ENCODE measurements around the gene IL17RD. TPM values are rescaled to one million over a fixed set of nuclear protein-coding genes. Genes with fewer than 3 reads are reported as not detected.

Gene IL17RD
- total RNA-seq, 1 donor from 2014 or later, result 10.7 TPM

DNA sequence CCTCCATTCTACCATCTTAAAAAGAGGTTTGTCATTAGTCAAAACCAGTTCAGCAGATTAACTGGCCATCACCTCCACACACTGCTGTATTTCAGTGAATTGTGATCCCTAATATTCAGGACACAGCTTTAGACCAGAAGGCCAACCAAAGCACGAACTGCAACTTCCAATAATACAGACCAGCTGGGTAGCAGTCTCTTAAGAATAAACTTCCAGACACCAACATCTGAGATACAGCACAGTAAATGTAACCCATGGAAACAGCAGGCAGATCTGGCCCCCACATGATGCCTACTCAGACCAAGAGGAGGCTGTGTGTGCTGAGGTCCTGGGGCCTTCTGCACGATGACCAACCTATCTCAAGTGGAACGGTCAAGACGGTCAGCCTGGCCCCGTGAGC, 69.8 kb downstream of the IL17RD start:
- peaks cover 11% of the 10 kb centered on the region for H3K36me3 Mint-ChIP-seq (ENCODE audit: low read depth, unreplicated experiment)
- H3K4me3 Mint-ChIP-seq (ENCODE audit: unreplicated experiment), result no peak overlapping the region
- no peak overlapping the region for H3K27ac Mint-ChIP-seq (ENCODE audit: unreplicated experiment)

DNA sequence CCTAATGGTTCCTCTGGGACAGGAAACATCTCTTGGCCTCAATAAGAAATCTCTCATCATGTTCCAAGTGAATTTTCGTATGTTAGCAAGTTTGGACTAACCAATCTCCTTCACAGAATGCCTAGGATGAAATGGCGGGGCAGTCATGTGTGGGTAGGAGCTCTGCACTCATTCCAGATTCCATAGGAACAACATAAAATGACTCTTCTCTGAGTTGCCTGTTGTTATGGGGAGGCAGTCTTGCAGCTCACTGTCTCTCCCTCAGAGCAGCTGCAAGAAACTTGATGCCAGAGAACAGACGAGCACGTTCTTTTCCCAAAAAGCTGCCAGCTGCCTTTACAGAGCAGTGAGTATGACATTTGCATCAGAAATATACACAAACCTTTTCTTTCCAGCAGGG, 70.6 kb downstream of the IL17RD start:
- Mint-ChIP-seq H3K4me1 (ENCODE audit: unreplicated experiment) (peaks cover 3% of the 10 kb centered on the region), H3K4me3 (ENCODE audit: unreplicated experiment) (no peak overlapping the region), H3K36me3 (ENCODE audit: low read depth, unreplicated experiment) (peaks cover 11% of the 10 kb centered on the region), H3K27ac (ENCODE audit: unreplicated experiment) (no peak overlapping the region), H3K27me3 (ENCODE audit: unreplicated experiment) (no peaks in the 10 kb centered on the region), H3K9me3 (ENCODE audit: unreplicated experiment) (no peaks in the 10 kb centered on the region)
- no peak for DNase-seq (ENCODE audit: low spot score)
- TF ChIP-seq, protein P1, sequence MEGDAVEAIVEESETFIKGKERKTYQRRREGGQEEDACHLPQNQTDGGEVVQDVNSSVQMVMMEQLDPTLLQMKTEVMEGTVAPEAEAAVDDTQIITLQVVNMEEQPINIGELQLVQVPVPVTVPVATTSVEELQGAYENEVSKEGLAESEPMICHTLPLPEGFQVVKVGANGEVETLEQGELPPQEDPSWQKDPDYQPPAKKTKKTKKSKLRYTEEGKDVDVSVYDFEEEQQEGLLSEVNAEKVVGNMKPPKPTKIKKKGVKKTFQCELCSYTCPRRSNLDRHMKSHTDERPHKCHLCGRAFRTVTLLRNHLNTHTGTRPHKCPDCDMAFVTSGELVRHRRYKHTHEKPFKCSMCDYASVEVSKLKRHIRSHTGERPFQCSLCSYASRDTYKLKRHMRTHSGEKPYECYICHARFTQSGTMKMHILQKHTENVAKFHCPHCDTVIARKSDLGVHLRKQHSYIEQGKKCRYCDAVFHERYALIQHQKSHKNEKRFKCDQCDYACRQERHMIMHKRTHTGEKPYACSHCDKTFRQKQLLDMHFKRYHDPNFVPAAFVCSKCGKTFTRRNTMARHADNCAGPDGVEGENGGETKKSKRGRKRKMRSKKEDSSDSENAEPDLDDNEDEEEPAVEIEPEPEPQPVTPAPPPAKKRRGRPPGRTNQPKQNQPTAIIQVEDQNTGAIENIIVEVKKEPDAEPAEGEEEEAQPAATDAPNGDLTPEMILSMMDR (IDR thresholded peaks at IDR 0.05; ENCODE audit: unreplicated experiment), result no peak

More for the DNA sequence above, 69.8 kb downstream of the IL17RD start:
- no peak for DNase-seq (ENCODE audit: low spot score)
- TF ChIP-seq, protein P1 (IDR thresholded peaks at IDR 0.05; ENCODE audit: unreplicated experiment), result no peak
- Mint-ChIP-seq H3K9me3 (ENCODE audit: unreplicated experiment) (no peaks in the 10 kb centered on the region), H3K27me3 (ENCODE audit: unreplicated experiment) (no peaks in the 10 kb centered on the region), H3K4me1 (ENCODE audit: unreplicated experiment) (peaks cover 3% of the 10 kb centered on the region)

DNA sequence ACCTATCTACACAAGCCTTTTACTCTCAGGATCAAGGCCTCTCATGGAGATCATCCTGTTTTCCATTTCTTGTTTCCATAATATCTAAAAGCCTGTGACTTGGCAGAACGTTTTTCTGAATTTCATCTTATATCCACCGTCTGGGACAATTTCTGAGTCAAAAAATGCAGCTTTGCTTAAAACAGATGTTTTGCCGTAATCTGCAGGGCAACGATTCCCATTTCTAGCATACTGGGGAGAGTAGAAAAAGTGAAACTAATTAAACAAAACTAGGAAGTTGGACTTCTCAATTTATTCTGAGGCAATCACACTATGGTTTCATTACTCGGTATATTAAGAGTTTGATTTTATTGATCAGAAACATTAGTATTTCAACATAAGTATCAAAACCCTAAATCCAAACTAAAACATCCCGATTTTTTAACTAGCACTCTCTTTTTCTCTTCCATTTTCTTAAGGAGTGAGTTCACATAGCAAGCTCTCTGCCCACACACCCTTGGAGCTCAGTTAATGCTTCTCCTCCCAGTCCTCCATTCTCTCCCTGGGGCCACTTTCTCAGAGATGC, 71.1 kb downstream of the IL17RD start:
- Mint-ChIP-seq H3K4me3 (ENCODE audit: unreplicated experiment) (no peak overlapping the region), H3K4me1 (ENCODE audit: unreplicated experiment) (peaks cover 3% of the 10 kb centered on the region), H3K27me3 (ENCODE audit: unreplicated experiment) (no peaks in the 10 kb centered on the region), H3K9me3 (ENCODE audit: unreplicated experiment) (no peaks in the 10 kb centered on the region), H3K36me3 (ENCODE audit: low read depth, unreplicated experiment) (peaks cover 11% of the 10 kb centered on the region), H3K27ac (ENCODE audit: unreplicated experiment) (no peak overlapping the region)
- TF ChIP-seq, protein P1 (IDR thresholded peaks at IDR 0.05; ENCODE audit: unreplicated experiment), result no peak
- no peak for DNase-seq (ENCODE audit: low spot score)

DNA sequence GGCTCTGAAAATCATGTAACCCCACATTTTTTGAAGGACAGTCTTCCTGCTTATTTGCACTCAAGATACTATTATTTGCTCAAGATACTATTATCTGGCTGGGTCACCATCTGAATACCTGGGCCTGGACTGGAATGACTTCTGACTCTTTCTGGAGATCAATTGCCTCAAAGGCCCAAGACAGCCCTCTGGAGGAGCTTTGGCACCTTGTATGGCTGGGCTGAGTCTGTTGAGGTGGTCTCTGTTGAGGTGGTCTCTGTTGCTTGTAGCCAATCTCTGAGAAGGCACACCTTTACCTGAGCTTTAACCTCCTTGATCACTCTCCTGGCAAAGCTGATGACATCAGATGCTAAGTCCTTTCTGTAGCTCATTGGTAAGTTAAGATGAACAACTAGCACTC, 71.7 kb downstream of the IL17RD start:
- no peak for DNase-seq (ENCODE audit: low spot score)
- H3K9me3 Mint-ChIP-seq (ENCODE audit: unreplicated experiment), result no peaks in the 10 kb centered on the region
- H3K36me3 Mint-ChIP-seq (ENCODE audit: low read depth, unreplicated experiment), result peaks cover 8% of the 10 kb centered on the region
- no peak overlapping the region for H3K27ac Mint-ChIP-seq (ENCODE audit: unreplicated experiment)
- TF ChIP-seq, protein P1 (IDR thresholded peaks at IDR 0.05; ENCODE audit: unreplicated experiment), result no peak
- H3K4me3 Mint-ChIP-seq (ENCODE audit: unreplicated experiment), result no peak overlapping the region
- H3K27me3 Mint-ChIP-seq (ENCODE audit: unreplicated experiment), result no peaks in the 10 kb centered on the region
- H3K4me1 Mint-ChIP-seq (ENCODE audit: unreplicated experiment), result peaks cover 6% of the 10 kb centered on the region

DNA sequence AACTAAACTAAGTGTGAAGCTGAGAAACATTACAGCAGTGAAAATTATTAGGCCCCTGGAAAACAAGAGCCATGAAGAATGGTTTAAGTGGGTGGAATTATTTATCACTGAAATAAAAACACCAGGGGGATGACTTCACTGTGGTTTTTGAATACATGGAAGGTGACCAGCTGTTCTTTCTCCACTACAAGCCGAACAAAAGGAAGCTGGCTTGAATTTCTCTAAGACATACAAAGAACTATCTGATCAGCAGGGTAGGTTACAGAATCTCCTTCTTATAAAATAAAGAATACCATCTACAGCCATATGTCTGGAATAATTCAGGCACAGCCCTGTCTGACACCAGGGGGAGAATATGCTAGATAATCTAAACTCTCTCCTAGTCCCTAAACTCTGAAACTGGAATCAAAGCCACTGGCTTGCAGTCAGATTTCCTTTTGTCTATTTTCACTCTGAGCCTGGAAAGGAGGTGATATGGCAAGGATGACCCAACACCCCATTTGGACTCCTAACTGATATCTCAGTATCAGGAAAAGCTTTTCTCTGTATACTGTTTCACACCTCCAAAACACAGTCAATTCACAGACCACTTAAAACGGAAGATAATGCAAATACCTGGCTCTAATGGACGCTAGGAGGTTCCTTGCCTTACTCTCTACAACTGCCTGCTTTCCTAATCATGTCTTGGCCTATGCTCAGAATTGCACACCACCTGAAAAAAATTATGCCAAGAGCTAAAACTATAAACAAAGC, 73.5 kb downstream of the IL17RD start:
- TF ChIP-seq, protein P1 (IDR thresholded peaks at IDR 0.05; ENCODE audit: unreplicated experiment), result no peak
- Mint-ChIP-seq H3K4me1 (ENCODE audit: unreplicated experiment) (peaks cover 6% of the 10 kb centered on the region), H3K9me3 (ENCODE audit: unreplicated experiment) (no peaks in the 10 kb centered on the region), H3K4me3 (ENCODE audit: unreplicated experiment) (no peak overlapping the region), H3K27ac (ENCODE audit: unreplicated experiment) (no peak overlapping the region), H3K27me3 (ENCODE audit: unreplicated experiment) (no peaks in the 10 kb centered on the region), H3K36me3 (ENCODE audit: low read depth, unreplicated experiment) (peaks cover 4% of the 10 kb centered on the region)
- no peak for DNase-seq (ENCODE audit: low spot score)

All from endothelial cell (in vitro differentiated cells).